HG03108 (cell line): ENCODE data around the gene SPTB.

Source experiments
- ATAC-seq: cut with Tn5 transposase; IDR thresholded peaks from one replicate; pipeline ENCODE4 v1.9.1; 2021; ENCODE audit warnings: moderate library complexity; ENCODE audit not compliant: unreplicated experiment

SPTB gene

GRCh38 chr14:64732536-64733120, 147.1 kb downstream of the SPTB start:
- no peak for ATAC-seq

GRCh38 chr14:64732066-64732465, 147.6 kb downstream of the SPTB start:
- no peak for ATAC-seq

DNA sequence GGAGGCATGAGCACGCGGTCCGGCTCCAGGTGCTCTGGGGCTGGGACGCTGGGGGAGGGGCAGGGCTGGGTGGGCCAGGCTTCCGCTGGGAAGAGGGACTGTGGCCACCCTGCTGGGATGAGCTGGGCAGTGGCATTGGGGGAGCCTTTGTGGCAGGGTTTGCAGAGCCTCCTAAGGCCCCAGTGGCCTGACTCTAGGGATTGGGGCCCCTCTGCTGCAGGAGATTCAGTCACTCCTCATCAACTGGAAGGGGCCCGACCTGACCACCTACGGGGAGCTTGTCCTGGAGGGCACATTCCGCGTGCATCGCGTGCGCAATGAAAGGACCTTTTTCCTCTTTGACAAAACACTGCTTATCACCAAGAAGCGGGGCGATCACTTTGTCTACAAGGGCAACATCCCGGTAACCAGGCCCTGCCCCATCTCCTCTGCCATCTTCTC, 148.5 kb downstream of the SPTB start:
- no peak for ATAC-seq

DNA sequence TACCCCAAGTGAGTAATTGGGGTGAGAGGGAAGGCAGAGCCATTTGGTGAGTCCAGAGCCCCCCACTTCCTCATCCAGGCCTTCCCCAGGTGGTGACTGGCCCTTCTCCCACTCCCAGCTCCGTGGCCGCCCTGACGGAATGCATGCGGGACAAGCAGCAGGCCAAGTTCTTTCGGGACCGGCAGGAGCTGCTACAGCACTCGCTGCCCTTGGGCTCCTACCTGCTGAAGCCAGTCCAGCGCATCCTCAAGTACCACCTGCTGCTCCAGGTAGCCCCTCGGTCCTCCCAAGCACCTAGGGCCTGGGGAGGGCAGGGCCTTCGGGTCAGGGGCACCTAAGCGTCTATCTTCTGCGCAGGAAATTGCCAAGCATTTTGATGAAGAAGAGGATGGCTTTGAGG, 149.0 kb downstream of the SPTB start:
- no peak for ATAC-seq

DNA sequence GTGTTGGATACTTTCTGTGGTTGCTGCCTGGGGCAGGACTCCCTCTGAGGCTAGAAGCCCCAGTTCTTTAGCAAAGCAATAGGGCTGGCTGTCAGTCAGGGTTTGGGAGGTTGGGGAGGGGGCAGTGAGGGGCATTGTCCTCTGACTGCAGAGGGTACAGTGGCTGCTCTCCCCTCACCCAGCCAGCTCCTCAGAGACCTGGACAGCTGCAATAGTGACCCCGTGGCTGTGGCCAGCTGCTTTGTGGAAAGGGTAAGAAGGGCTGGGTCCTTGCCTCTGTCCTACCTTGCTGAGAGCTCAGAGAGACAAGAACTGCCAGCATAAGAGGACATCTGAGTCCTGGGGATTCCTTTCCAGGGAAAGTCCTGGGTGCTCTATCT, 149.7 kb downstream of the SPTB start:
- no peak for ATAC-seq

GRCh38 chr14:64729386-64730060, 150.2 kb downstream of the SPTB start:
- no peak for ATAC-seq

- ATAC-seq: no peak
Observed at GRCh38 chr14:64728856-64729255, 150.9 kb downstream of the SPTB start.

GRCh38 chr14:64728106-64728505, 151.6 kb downstream of the SPTB start:
- ATAC-seq: no peak

GRCh38 chr14:64727551-64728071, 152.1 kb downstream of the SPTB start:
- no peak for ATAC-seq

DNA sequence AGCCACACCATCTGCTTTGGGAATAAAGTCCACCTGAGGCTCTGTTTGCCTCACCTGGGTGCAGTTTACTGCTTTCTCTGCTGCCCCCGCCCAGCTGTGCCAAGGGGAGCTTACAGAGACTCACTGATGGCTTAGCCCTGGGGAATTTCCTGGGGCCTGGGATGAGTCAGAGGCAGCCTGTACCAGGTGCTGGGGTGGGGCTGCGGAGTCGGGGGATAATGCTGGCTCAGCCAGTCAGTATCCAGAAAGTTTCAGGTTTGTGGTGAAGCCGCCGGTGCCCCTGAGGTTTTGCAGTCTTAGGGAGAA, 153.2 kb downstream of the SPTB start:
- ATAC-seq: no peak

GRCh38 chr14:64725879-64726584, 153.7 kb downstream of the SPTB start:
- no peak for ATAC-seq

GRCh38 chr14:64725261-64725815, 154.4 kb downstream of the SPTB start:
- ATAC-seq: no peak

DNA sequence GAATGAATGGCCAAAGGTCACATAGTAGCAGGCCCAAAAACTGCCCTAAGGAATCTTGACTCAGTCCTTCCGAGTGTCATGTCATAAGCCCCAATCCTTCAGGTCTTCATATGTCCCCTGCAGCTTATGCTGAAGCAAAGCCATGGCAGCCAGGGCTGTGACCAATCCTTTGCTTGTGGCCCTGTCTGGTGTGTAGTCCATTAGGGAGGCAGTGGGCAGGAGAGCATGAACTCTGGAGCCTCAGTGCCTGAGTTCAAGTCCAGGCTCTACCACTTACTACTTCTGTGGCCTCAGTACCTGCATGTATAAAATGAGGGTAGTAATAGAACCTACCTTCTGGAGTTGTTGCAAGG, 155.2 kb downstream of the SPTB start:
- no peak for ATAC-seq

DNA sequence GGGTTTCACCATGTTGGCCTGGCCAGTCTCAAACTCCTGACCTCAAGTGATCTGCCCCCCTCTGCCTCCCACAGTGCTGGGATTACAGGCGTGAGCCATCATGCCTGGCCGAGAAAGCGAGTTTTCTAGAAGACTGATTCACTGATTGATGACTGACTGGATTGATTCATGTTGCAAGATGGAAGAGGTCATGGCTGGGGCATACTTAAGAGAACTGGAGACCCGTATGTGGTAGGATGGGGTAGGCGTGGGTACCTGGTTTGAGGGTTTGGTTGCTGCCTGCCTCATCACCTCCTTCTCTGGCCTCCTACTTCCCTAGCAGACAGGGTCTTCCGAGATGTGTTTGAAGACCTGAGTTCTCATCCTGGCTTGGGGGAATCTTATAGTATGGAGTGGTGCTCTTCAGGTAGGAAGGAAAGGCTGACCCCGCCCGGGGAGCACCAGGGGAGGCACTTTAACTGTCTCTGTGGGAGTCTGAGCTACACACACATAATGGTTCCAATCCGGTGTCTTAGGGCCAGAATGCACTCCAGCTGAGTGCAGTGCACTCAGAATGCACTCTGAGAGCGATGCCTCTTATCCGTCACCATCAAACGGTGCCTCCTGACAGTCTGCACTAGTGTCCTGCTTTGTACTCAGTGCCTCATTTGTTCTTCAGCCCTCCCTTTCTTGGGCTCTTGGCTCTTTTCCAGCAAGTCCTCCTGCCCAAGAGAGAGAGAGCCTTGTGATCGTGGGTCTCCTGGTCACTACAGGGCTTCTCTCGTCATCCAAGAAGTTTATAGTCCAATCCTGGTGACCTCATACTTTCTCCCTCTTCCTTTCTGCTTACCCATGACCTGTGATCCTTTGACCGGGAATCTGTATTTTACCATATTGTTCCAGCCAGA, 155.8 kb downstream of the SPTB start:
- no peak for ATAC-seq

- no peak for ATAC-seq
Observed at GRCh38 chr14:64722842-64723447, 156.8 kb downstream of the SPTB start.

- ATAC-seq: no peak
Observed at GRCh38 chr14:64721899-64722298, 157.8 kb downstream of the SPTB start.

DNA sequence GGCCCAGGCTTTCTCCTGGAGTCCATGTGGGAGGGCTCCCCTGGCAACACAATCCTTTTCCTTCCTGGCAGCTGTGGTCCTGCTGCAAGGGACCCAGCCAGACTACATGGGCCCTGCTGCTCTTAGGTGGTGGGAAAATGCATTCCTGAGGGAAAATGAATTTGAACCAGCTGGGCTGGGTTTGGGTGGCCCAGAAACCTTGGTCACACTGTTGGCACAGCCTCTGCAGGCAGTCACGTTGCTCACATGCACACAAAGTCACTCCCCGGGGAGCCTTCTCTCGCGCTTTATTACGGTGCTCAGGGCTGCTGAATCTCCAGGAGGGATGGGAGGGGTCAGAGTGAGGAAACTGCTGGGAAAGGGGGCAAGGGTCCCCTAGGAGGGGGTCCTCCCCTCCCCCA, 158.3 kb downstream of the SPTB start:
- no peak for ATAC-seq

DNA sequence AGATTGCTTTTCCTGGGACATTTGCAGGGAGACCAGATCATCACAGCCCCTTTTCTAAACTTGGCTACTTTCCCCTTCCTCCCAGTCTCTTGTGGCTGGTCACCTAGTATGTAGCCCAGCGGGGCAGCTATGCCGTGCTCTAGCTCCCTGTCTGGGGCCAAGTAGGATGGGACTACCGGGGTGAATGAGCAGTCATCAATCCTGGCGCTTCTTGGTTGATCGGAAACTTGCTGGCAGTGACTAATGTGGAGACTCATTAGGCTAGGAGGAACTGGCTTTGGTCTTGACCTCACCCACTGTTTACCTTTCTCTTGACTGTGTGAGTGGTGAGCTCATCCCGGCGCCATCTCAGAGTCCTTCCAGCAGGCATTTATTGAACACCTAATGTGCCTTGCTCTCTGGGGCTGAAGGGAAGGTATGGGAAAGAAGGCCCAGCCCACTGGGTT, 159.6 kb downstream of the SPTB start:
- ATAC-seq: no peak

DNA sequence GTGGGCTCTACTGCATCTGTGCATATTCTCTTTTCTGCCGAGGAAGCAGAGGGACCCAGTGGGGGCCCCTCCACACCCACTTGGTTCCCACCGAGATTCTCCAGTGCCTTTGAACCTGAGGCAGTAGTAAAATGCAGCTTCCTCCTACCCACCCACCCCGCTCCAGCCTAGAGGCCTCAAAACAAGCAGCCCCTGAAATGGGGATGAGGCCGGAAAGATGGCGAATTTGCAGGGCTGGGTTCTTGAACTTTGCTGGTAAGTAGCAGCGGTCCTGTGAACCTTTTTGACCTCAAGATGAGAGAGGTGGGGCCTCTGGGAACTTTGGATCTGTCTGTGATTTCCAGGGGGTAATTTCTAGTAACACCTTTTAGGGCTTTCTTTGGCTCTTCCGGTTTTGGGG, 160.1 kb downstream of the SPTB start:
- ATAC-seq: no peak

DNA sequence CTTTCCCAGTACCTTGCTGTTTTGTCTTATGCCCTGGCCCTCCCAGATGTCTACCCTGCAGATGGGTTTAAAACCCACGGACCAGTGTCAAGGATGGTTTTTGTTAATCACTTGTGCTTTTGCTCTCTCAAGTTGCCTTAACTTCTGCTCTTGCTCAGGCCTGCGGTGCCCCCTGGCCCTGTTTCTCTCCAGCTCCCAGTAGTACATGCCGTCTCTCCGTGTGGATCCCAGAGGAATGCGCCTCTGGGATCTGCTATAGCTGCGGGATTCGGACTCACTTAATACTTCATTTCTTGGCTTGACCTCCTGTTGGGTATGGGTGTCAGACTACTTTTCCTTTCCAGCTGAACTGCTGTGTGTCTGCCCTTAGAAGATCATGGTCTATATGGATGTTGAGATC, 160.9 kb downstream of the SPTB start:
- ATAC-seq: no peak

DNA sequence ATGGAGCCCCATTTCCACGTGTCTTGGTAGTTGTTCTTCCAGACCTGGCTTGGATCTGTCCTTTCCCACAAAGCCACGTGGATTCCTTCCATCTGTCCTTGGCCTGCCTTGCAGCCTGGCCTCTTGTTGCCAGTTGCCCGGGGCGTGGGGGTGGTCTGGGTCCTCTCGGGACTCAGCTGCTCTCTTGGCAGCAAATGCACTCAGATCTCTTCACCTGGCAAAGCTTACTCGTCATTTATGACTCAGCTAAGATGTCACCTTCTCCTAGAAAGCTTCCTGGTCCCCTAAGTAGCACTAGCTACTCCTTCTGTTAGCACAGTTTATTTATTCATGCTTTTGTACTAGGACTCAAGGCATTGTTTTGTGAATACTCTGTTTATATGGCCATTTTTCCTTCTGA, 161.8 kb downstream of the SPTB start:
- no peak for ATAC-seq
